SU-DHL-6 (cell line): Measurements from ENCODE around the gene ZNF780B.

Experiments used
- H2AFZ ChIP-seq: fragments of 200-600 bp; sonication (generic); 2 replicates; pipeline ENCODE4 v1.6.1; 2014; ENCODE audit warnings: low read depth, mild to moderate bottlenecking, moderate library complexity, mixed read lengths, antibody characterized with exemption, low read length; ENCODE audit not compliant: severe bottlenecking
- H3F3A ChIP-seq: fragments of 200-600 bp; shearing (Covaris generic); 2 replicates; pipeline ENCODE4 v1.6.0; 2016; ENCODE audit warnings: antibody characterized with exemption, mild to moderate bottlenecking; ENCODE audit not compliant: insufficient read depth
- H3K27ac ChIP-seq: fragments of 200-600 bp; sonication (generic); 2 replicates; pipeline ENCODE4 v1.5.1; 2016; ENCODE audit warnings: low read depth, mild to moderate bottlenecking, low read length, moderate library complexity, mixed read lengths
- H3K27me3 ChIP-seq: fragments of 200-600 bp; sonication (generic), shearing (Covaris generic); 2 replicates; pipeline ENCODE4 v1.6.0; 2014; ENCODE audit warnings: mild to moderate bottlenecking, low read length
- H3K36me3 ChIP-seq: fragments of 200-600 bp; sonication (generic); 2 replicates; pipeline ENCODE4 v1.6.1; 2014; ENCODE audit warnings: mild to moderate bottlenecking, low read length, mixed read lengths
- H3K4me2 ChIP-seq: fragments of 300-600, 200-600 bp; shearing (Covaris generic), sonication (generic); 2 replicates; pipeline ENCODE4 v1.6.0; 2014; ENCODE audit warnings: low read length, low read depth, mild to moderate bottlenecking; ENCODE audit not compliant: poor library complexity, severe bottlenecking
- H3K4me3 ChIP-seq: fragments of 200-600 bp; sonication (generic); 2 replicates; pipeline ENCODE4 v1.5.1; 2014; ENCODE audit warnings: antibody characterized with exemption, low read length, mild to moderate bottlenecking, mixed read lengths; ENCODE audit not compliant: insufficient read depth, poor library complexity, severe bottlenecking
- H3K79me2 ChIP-seq: fragments of 200-600 bp; sonication (generic); 2 replicates; pipeline ENCODE4 v1.6.1; 2014; ENCODE audit warnings: mild to moderate bottlenecking, low read length, moderate library complexity; ENCODE audit not compliant: insufficient read depth
- H3K9ac ChIP-seq: fragments of 200-600 bp; sonication (generic); 2 replicates; pipeline ENCODE4 v1.7.0; 2014; ENCODE audit warnings: mild to moderate bottlenecking, low read length
- H3K9me2 ChIP-seq: fragments of 200-600 bp; sonication (generic); replicated peaks from 2 replicates; pipeline ENCODE4 v1.6.1; 2014; ENCODE audit warnings: low read length; ENCODE audit not compliant: insufficient read depth
- H3K9me3 ChIP-seq: fragments of 200-600 bp; sonication (generic); 2 replicates; pipeline ENCODE4 v1.6.1; 2014; ENCODE audit warnings: low read length, mixed read lengths; ENCODE audit not compliant: insufficient read depth
- H4K20me1 ChIP-seq: fragments of 200-600 bp; sonication (generic); 2 replicates; pipeline ENCODE4 v1.6.1; 2014; ENCODE audit warnings: low read depth, mild to moderate bottlenecking, antibody characterized with exemption, low read length, moderate library complexity, mixed read lengths
- CTCF ChIP-seq: fragments of 200-600 bp; sonication (generic); IDR thresholded peaks from one replicate; pipeline ENCODE4 v1.5.1; 2017; ENCODE audit warnings: antibody characterized with exemption, mild to moderate bottlenecking, low read length, moderate library complexity; ENCODE audit not compliant: insufficient read depth, poor library complexity, severe bottlenecking
- EZH2phosphoT487 ChIP-seq: fragments of 200-600 bp; sonication (generic), shearing (Covaris generic); conservative IDR thresholded peaks from 2 replicates; pipeline ENCODE4 v1.6.1; 2018; ENCODE audit warnings: mild to moderate bottlenecking, antibody characterized with exemption, low read length, moderate library complexity, mixed read lengths

ZNF780B gene

GRCh38 chr19:40055832-40056504 is at the start of gene ZNF780B:
TSS of gene ZNF780B (minus strand) at chr19:40056231. CDS start at chr19:40050332, 5,899 bp downstream.
- Histone ChIP-seq H2AFZ (peak within 1 kb of the TSS; percentile 87), H3K9me3 (peaks cover 11% of the 10 kb centered on the region; the same call in 1 of the 2 replicates), H3K27me3 (no peaks in the 10 kb centered on the region), H3F3A (no peaks in the 10 kb centered on the region), H4K20me1 (no peaks in the 10 kb centered on the region), H3K4me2 (peak within 1 kb of the TSS; percentile 73), H3K9ac (peak within 1 kb of the TSS; percentile 71), H3K36me3 (peaks cover 11% of the 10 kb centered on the region), H3K27ac (peak within 1 kb of the TSS; percentile 52), H3K79me2 (peaks cover 50% of the 10 kb centered on the region), H3K4me3 (peak within 1 kb of the TSS; percentile 89), H3K9me2 (no peaks in the 10 kb centered on the region)
- no peak for TF ChIP-seq EZH2phosphoT487
- TF ChIP-seq CTCF, result no peak

DNA sequence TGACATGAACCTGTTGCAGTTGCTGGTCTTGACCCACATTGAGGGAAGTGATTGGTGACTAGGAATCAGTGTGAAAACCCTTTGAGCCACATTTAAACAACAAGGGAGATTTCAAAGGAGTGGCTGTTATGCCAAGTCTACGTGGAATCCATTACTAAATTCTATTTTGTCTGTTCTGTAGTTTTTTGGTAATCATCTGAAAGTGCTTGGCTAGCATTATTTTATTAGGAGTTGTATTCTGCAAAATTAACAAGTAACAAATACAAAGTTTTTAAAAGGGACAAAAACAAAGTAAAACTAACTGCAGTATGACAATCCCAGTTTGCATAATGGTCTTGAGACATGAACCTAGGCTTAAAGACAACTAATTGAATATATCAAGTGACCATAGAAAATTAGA is 48.7 kb upstream of the ZNF780B start:
- no peak overlapping the region for H3K27ac ChIP-seq
- no peak for TF ChIP-seq CTCF
- no peak for TF ChIP-seq EZH2phosphoT487
- no peak overlapping the region for H3K9ac ChIP-seq
- no peaks in the 10 kb centered on the region for H3K27me3 ChIP-seq
- no peaks in the 10 kb centered on the region for H3F3A ChIP-seq
- no peaks in the 10 kb centered on the region for H3K36me3 ChIP-seq
- H3K9me2 ChIP-seq, result no peaks in the 10 kb centered on the region
- H4K20me1 ChIP-seq, result no peaks in the 10 kb centered on the region
- no peak overlapping the region for H2AFZ ChIP-seq
- no peak overlapping the region for H3K4me3 ChIP-seq
- no peaks in the 10 kb centered on the region for H3K9me3 ChIP-seq
- no peaks in the 10 kb centered on the region for H3K79me2 ChIP-seq
- no peak overlapping the region for H3K4me2 ChIP-seq

GRCh38 chr19:40103600-40103999 is 47.6 kb upstream of the ZNF780B start:
- no peak overlapping the region for H3K4me3 ChIP-seq
- H3K27ac ChIP-seq, result no peak overlapping the region
- TF ChIP-seq CTCF, result no peak
- H3K9me2 ChIP-seq, result no peaks in the 10 kb centered on the region
- no peak overlapping the region for H3K9ac ChIP-seq
- no peaks in the 10 kb centered on the region for H3K9me3 ChIP-seq
- no peaks in the 10 kb centered on the region for H3K79me2 ChIP-seq
- no peak overlapping the region for H3K4me2 ChIP-seq
- H3K27me3 ChIP-seq, result no peaks in the 10 kb centered on the region
- no peaks in the 10 kb centered on the region for H3K36me3 ChIP-seq
- H3F3A ChIP-seq, result no peaks in the 10 kb centered on the region
- no peak overlapping the region for H2AFZ ChIP-seq
- no peaks in the 10 kb centered on the region for H4K20me1 ChIP-seq
